ENCODE measurements around the gene LDB2.

Gene LDB2

GRCh38 chr4:16713271-16713670 lies 185.2 kb downstream of the LDB2 start:
- no peak for DNase-seq

GRCh38 chr4:16710198-16710597 lies 188.2 kb downstream of the LDB2 start:
- DNase-seq: no peak

- DNase-seq: no peak
These were observed 190.6 kb downstream of the LDB2 start for GRCh38 chr4:16707874-16708273.

GRCh38 chr4:16706251-16706650 lies 192.2 kb downstream of the LDB2 start:
- DNase-seq: no peak

GRCh38 chr4:16705341-16705740 lies 193.1 kb downstream of the LDB2 start:
- no peak for DNase-seq

- no peak for DNase-seq
These were observed 194.0 kb downstream of the LDB2 start for GRCh38 chr4:16704489-16704888.

- no peak for DNase-seq
These were observed 202.5 kb downstream of the LDB2 start for GRCh38 chr4:16695896-16696295.

DNA sequence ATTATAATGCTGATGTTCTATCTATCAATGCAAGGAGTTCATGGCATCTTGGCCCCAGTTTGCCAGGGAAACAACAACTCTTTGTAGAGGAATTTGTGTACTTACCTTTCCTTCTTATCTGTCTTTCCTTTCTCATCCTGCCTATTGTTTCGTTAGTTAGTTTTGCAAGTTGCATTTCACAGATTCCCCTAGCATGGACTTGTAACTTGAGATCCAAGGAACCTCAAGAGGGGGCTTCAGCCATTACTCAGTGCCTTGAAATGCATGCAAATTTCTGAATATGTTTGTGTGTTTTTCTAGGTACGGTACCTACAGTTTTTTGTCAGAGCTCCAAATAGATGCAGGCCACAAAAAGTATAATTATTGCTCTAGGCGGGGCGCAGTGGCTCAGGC lies 203.6 kb downstream of the LDB2 start:
- DNase-seq: no peak

DNA sequence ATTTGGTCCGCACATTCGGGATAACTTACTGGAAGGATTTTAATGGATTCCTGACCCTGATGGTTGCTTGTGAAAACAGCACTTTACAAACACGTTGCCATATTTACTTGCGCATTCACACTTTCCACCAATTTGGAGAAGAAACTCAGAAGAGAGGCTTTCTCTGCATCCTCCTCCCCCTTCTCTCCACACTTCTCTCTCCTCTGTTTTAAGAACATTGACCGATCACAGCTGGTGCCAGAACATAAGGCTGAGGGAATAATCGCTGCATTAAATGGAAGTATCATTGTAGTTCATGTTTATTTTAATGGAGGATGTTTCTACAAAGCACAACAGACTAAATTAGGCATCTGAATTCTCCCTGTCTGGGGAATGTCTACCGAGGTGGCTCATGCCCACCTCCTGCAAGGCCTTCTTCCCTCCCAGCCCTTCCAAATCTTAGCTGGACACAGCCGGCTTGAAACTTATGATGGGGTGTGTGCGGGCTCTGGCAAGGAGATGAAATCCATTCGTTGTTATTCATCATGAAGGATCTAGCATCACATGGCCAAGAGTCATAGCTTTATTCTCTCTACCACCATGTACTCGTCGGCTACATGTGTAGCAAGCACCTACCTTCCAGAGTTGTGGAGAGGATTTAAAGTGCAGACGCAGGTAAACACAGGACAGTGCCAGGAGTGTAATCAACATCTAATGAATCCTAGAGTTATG lies 204.1 kb downstream of the LDB2 start:
- no peak for DNase-seq

DNA sequence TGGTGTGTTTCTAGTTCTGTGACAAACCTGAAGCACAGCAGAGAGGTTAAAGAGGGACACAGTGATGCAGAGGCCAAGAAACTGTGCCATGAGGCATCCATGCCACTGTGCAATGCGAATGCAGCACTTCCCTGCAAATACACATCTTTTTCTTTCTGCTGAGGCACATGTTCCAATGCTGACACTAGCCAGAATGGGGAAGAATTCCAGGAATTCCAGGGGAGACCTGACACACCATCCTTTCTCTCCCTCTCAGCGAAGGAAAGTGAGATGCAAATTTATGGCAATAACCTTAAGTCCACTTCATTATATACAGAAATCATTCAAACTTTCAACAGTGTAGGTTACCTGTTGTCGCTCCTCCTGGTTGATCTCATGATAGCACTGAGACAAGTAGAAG lies 204.8 kb downstream of the LDB2 start:
- DNase-seq: no peak

- no peak for DNase-seq
These were observed 205.4 kb downstream of the LDB2 start for GRCh38 chr4:16692961-16693506.

- DNase-seq: no peak
These were observed 205.9 kb downstream of the LDB2 start for GRCh38 chr4:16692524-16692923.

DNA sequence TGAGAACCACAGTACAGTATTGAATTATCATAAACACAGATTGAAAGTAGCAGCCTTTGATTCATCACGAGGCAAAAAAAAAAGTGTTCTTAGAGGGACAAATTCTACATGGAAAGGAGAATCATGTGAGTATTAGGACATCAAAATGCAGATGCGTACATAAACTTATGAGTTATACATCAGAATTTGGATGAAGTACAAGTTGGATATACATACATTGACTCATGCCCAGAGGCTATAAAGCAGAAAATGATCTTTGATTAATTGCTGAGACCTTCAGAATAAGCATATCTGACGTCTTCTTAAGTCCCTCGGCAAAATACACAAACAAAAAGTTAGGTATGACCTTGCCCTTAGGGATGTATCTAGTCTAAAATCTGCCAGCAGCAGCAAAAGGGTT lies 206.4 kb downstream of the LDB2 start:
- no peak for DNase-seq

- no peak for DNase-seq
These were observed 207.0 kb downstream of the LDB2 start for GRCh38 chr4:16691450-16691849.

- no peak for DNase-seq
These were observed 210.6 kb downstream of the LDB2 start for GRCh38 chr4:16687845-16688244.

- no peak for DNase-seq
These were observed 211.4 kb downstream of the LDB2 start for GRCh38 chr4:16687011-16687410.

DNA sequence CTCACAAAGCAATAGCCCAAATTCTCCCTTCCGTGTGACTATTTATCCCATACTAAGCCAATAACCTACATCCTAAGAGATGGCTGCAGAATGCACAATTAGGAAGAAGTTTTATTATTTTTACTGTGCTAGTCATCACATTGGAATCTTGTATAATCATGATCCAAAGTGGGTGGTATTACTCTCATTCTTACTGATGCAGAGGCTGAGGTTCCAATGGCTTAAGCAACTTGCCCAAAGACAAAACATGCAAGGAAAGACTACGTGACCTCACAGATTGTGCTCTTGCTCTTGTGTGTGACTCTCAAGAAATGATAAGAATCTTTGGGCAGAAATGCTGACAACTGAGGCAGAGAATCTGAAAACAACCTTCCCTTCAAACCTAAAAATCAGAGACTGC lies 212.2 kb downstream of the LDB2 start:
- DNase-seq: no peak

GRCh38 chr4:16685536-16685935 lies 212.9 kb downstream of the LDB2 start:
- no peak for DNase-seq

GRCh38 chr4:16684935-16685334 lies 213.5 kb downstream of the LDB2 start:
- DNase-seq: no peak

- no peak for DNase-seq
These were observed 214.3 kb downstream of the LDB2 start for GRCh38 chr4:16684097-16684496.

GRCh38 chr4:16682975-16683374 lies 215.5 kb downstream of the LDB2 start:
- no peak for DNase-seq

DNA sequence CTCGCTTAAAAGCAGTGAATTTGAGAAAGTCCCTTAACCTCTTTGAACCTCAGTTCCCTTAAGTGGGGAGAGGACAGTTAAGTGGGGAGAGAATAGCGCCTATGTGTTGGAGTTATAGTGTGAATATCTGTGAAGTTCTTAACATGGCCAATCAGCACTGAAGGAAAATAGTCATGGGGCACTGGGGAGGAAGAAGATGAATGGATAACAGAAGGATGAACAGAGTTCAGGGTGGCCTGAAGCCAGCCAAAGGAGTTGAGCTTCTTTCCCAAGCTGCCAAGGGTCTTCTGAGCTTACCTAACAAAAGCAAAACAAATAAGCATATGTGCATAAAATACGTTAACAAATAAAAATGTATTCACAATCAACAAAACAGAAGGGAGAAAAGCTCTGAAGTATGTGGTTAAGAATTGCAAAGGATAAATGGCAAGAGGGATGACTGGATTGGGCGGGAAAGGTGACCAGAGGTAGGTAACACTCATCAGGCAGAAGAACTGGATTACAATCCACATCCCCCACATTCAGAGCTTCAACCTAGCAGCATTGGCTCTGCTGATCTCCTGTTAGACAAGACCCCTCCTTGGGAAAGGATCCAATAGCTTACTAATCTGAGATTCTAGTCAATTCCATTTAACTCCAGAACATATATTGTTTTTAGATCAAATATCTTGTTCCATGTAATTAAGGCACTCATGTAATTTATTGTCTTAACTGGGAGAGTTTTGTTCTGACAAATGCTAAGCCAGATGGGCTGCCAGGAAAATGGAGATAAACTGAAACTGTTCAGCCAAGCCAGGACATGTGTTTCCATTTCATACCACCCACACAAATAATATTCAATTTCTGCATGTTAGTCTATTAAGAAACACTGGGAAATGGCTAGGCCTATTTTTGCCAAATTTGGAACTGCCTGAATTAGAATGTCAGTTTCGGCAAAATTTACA lies 221.2 kb downstream of the LDB2 start:
- no peak for DNase-seq

DNA sequence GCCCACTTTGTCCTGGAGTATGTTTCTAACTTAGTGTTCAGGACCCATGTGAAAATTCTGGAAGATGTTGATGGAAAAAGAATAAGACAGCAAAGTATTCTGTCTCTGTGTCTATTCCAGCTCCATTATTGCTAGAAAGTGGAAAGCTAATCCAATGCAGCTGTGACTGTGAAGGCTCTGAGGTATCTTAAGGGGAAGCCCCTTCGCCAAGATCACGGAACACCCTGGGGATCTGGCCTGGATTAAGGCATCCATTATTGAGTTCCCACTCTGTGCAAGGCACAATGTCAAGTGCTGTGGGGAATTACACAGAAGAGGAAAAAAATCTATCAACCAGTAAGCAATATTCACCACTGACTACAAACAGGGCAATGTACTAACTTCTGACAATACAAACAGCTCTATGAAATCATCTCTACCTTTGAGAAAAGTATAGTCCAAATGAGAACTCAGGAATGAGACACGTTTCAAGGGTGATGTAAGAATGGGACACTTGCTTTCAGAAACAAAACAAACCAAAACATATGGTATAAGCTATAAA lies 222.1 kb downstream of the LDB2 start:
- DNase-seq: no peak

- DNase-seq: no peak
These were observed 224.4 kb downstream of the LDB2 start for GRCh38 chr4:16674082-16674481.
